HFF-Myc (cell line): Measurements from ENCODE around the gene MPZL1.

Source experiments
- DNase-seq: peaks from one replicate; pipeline ENCODE4 v3.0.0-alpha.2; 2011; ENCODE audit warnings: low read depth; ENCODE audit errors: extremely low read depth
- H3K4me3 ChIP-seq: replicated peaks from 2 replicates; pipeline ENCODE4 v1.5.1; 2011; ENCODE audit warnings: low read depth, mild to moderate bottlenecking, control low read depth, low read length
- TF ChIP-seq, protein P1 (sequence below): IDR thresholded peaks from 2 replicates; pipeline ENCODE4 v1.5.1; 2012; ENCODE audit warnings: mild to moderate bottlenecking, low read depth, low read length, control low read depth; ENCODE audit errors: missing control alignments

Gene MPZL1

DNA sequence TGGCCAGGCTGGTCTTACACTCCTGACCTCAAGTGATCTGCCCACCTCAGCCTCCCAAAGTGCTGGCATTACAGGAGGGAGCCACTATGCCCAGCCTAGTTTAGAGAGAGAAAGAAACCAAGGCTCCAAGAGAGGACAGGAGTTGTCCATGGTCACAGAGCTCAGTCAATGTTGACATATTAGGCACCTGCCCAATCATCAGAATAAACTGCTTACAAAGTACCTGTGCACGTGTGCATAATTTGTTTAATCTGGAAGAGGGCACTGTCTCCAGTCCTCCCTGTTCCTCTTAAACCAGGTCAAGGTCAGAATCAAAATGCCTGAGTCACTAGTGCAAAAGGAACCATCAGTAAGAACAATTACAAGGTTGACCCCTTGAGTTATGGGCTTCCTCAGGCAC is 20.3 kb upstream of the MPZL1 start:
- TF ChIP-seq, protein P1, sequence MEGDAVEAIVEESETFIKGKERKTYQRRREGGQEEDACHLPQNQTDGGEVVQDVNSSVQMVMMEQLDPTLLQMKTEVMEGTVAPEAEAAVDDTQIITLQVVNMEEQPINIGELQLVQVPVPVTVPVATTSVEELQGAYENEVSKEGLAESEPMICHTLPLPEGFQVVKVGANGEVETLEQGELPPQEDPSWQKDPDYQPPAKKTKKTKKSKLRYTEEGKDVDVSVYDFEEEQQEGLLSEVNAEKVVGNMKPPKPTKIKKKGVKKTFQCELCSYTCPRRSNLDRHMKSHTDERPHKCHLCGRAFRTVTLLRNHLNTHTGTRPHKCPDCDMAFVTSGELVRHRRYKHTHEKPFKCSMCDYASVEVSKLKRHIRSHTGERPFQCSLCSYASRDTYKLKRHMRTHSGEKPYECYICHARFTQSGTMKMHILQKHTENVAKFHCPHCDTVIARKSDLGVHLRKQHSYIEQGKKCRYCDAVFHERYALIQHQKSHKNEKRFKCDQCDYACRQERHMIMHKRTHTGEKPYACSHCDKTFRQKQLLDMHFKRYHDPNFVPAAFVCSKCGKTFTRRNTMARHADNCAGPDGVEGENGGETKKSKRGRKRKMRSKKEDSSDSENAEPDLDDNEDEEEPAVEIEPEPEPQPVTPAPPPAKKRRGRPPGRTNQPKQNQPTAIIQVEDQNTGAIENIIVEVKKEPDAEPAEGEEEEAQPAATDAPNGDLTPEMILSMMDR = no peak
- DNase-seq = no peak
- H3K4me3 ChIP-seq = no peak overlapping the region

DNA sequence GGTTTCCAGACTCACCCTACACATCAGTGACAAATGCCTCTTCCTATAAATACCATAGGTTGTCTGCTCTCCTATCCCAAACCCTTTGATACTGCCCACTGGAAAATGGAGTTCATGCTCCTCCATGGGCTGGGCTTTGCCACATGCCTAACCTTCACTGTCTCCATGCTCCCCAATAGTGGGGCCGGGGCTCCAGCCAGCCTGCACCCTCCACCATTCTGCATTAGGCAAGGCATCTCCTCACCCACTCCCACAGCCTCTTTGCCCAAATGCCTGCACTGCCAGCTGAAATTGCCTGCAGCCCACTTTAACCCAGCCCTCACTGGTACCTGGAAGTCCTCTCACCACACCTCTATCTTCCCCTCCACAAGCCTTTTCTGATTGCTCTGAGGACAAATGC is 18.2 kb upstream of the MPZL1 start:
- no peak for DNase-seq
- TF ChIP-seq, protein P1 = no peak
- no peak overlapping the region for H3K4me3 ChIP-seq

DNA sequence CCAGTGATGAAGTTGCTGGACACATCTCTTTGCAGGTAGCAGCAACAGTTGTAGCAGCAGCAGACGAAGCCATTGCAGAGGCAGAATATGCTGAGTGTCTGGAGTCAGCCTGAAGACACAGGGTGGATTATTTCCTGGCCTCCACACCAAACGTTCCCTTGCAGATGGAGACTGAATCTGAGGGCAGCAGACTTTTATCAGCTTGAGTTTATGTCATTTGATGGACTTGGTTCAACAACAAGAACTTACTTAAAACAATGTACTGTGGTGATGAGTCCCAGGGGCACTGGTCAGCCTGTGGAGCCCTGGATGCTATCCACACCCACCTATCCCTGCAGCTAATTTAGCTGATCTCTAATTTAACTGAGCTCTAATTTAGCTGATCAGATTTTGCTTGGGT is 17.1 kb upstream of the MPZL1 start:
- TF ChIP-seq, protein P1 = no peak
- DNase-seq = no peak
- H3K4me3 ChIP-seq = no peak overlapping the region

DNA sequence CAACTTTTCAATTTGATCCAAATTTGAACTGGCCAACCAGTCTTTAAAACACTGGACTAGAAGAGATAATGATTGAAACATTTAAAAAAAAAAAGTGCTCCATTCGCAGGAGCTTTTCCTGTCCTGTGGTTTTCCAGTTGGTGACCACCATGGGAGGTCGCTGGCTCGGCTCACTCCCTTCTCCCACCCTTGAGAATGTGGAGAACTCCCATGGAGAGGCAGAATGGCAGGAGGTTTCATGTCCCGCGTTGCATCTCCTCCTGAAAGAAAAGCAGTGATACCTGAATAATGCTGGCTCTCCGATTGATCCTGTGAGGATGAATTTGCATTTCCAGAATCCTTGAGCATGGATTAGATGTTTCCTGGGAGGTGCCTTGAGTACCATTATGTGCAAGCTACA is 16.5 kb upstream of the MPZL1 start:
- TF ChIP-seq, protein P1 = no peak
- no peak for DNase-seq
- H3K4me3 ChIP-seq = no peak overlapping the region

DNA sequence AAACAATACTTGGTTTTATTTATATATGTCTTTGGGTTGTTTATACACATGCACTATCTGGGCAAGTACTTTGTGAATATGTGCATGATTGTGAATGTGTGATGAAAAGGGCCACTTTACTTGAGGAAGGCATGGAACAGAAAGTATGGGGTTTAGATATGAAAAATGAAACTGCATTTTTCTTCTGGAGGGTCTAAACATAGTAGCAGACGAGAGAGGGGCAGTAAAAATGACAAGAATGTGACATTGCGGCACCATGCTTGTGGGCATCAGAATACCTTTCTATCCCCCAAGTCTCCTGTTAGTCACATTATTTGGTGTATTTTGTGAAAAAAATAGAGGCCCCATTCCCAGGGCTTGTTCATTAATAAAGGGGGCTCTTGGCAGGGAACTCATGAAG is 15.4 kb upstream of the MPZL1 start:
- TF ChIP-seq, protein P1 = no peak
- no peak for DNase-seq
- H3K4me3 ChIP-seq = no peak overlapping the region

DNA sequence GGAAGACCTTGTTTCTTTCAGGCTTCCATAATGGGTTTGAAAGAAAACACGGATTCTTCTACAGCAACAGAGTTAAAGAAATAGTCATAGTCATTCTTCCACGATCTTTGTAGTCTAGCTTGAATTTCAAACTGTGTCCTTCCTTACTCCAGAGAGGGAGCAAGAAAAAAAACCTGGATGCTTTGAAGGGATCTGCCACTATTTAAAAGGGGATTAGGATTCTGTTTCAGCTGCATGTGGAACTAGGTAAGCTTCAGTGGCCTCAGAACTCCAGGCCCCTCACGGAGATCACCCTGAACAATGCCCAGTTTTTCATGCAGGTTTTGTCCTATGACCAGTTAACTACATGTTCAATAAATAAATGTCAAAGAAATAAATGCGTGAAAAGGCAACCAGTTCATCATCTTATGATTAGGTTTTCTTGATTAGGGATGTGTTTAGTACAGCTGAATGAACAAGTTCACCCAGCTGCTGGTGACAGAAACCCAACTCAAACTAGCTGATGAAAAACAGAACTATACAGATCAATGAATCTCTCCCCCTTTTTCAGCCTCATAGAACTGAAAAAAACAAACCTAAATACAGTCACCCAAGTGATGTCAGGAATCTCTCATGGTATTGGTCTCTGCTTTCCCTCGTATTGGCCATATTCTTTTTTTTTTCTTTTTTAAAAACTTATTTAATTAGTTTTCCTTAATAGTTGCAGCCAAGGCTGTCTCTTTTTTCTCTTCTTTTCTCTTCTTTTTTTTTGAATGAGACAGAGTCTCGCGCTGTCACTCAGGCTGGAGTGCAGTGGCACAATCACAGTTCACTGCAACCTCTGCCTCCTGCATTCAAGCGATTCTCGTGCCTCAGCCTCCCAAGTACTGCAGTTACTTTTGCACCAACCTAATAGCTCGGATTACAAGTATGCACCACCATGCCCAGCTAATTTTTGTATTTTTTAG is 14.6 kb upstream of the MPZL1 start:
- DNase-seq = no peak
- no peak overlapping the region for H3K4me3 ChIP-seq
- TF ChIP-seq, protein P1 = no peak

DNA sequence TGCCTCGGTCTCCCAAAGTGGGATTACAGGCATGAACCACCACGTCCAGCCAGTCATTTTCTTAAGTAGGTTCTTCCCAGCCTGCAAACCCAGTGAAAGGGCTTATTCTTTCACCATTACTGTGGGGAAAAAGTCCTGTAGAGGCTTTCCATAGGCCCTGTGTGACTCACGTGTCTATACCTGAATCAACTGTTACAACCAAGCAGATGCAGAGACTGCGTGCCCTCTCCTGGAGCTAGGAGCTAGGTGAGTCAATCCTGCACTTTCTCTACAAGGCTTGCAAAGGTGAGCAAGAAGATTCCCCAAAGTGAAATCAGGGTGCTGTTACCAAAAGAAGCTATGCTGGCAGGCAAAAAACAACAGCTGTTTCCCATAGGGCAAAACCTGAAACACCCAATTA is 13.8 kb upstream of the MPZL1 start:
- H3K4me3 ChIP-seq = no peak overlapping the region
- no peak for DNase-seq
- TF ChIP-seq, protein P1 = no peak
